ENCODE data around the gene PTAFR. TPM values are rescaled to one million over a fixed set of nuclear protein-coding genes. Genes with fewer than 3 reads are reported as not detected.

Gene PTAFR
- total and polyA plus RNA-seq, 8 donors = 0.45 to 3.5 (median 1.9) TPM; not detected in 1

GRCh38 chr1:28114844-28115243 lies 61.6 kb downstream of the PTAFR start:
- H3K36me3 ChIP-seq = no peaks in the 10 kb centered on the region
- H3K4me1 ChIP-seq = peaks cover 0 to 23% (median 0%) of the 10 kb centered on the region in 4 donors
- 62 to 79% (median 73%) methylated on average over 2 of the region's 2 CpGs for WGBS, 5 donors
- no peak for DNase-seq
- H3K4me3 ChIP-seq = no peak overlapping the region
- TF ChIP-seq CTCF (IDR thresholded peaks at IDR 0.05) (no peak), POLR2A (IDR thresholded peaks at IDR 0.05) (no peak), POLR2AphosphoS5 (IDR thresholded peaks at IDR 0.05) (no peak)
- intact Hi-C loops (cut with DNase I; ENCODE audit: low total_unique reads) = no loop called here
- no peaks in the 10 kb centered on the region for H3K27me3 ChIP-seq
- H3K9me3 ChIP-seq = no peaks in the 10 kb centered on the region
- H3K27ac ChIP-seq = peak overlapping the region in 2 of 5 donors; percentile 7 to 65

- Histone ChIP-seq H3K36me3 (no peaks in the 10 kb centered on the region), H3K9me3 (no peaks in the 10 kb centered on the region), H3K27ac (peak overlapping the region in 2 of 5 donors; percentile 30 to 65), H3K27me3 (no peaks in the 10 kb centered on the region), H3K4me1 (peaks cover 0 to 23% (median 0%) of the 10 kb centered on the region in 4 donors), H3K4me3 (no peak overlapping the region)
- TF ChIP-seq POLR2A (IDR thresholded peaks at IDR 0.05) = no peak
- 61 to 89% (median 81%) methylated on average over 3 of the region's 3 CpGs for WGBS, 5 donors
- no peak for DNase-seq
- intact Hi-C loops (cut with DNase I; ENCODE audit: low total_unique reads) = no loop called here
These were observed 63.3 kb downstream of the PTAFR start for GRCh38 chr1:28113242-28113572.

- no peaks in the 10 kb centered on the region for H3K36me3 ChIP-seq
- DNase-seq = peak in 1 of 2 donors; percentile 56
These were observed 63.9 kb downstream of the PTAFR start for GRCh38 chr1:28112388-28113241.

GRCh38 chr1:28111157-28111556 lies 65.3 kb downstream of the PTAFR start:
- H3K27me3 ChIP-seq = no peaks in the 10 kb centered on the region
- H3K9me3 ChIP-seq = no peaks in the 10 kb centered on the region
- 84 to 94% (median 91%) methylated on average over 2 of the region's 2 CpGs for WGBS, 5 donors
- no peak overlapping the region for H3K4me3 ChIP-seq
- DNase-seq = peak in 1 of 2 donors; percentile 32
- no peaks in the 10 kb centered on the region for H3K36me3 ChIP-seq
- TF ChIP-seq POLR2AphosphoS5 (IDR thresholded peaks at IDR 0.05) = no peak
- peak overlapping the region in 2 of 5 donors; percentile 40 to 43 for H3K27ac ChIP-seq
- H3K4me1 ChIP-seq = peaks cover 0 to 23% (median 0%) of the 10 kb centered on the region in 4 donors
- intact Hi-C loops (cut with DNase I; ENCODE audit: low total_unique reads) = no loop called here

More at GRCh38 chr1:28112388-28113241, 63.9 kb downstream of the PTAFR start:
- H3K27me3 ChIP-seq = no peaks in the 10 kb centered on the region
- no peak for TF ChIP-seq CTCF (IDR thresholded peaks at IDR 0.05)
- TF ChIP-seq POLR2AphosphoS5 (IDR thresholded peaks at IDR 0.05) = peak in 2 of 3 donors; percentile 19 to 20
- H3K9me3 ChIP-seq = no peaks in the 10 kb centered on the region
- WGBS, 5 donors = 68 to 80% (median 73%) methylated on average over 5 of the region's 5 CpGs
- H3K27ac ChIP-seq = peak overlapping the region in 2 of 5 donors; percentile 40 to 65
- intact Hi-C loops (cut with DNase I; ENCODE audit: low total_unique reads) = no loop called here
- H3K4me1 ChIP-seq = peaks cover 0 to 23% (median 0%) of the 10 kb centered on the region in 4 donors
- no peak overlapping the region for H3K4me3 ChIP-seq

GRCh38 chr1:28110555-28110954 lies 65.9 kb downstream of the PTAFR start:
- Histone ChIP-seq H3K27me3 (no peaks in the 10 kb centered on the region), H3K4me1 (peaks cover 0 to 23% (median 0%) of the 10 kb centered on the region in 4 donors), H3K27ac (peak overlapping the region in 2 of 5 donors; percentile 40 to 43), H3K36me3 (no peaks in the 10 kb centered on the region), H3K9me3 (no peaks in the 10 kb centered on the region), H3K4me3 (no peak overlapping the region)
- DNase-seq = no peak
- TF ChIP-seq EP300 (IDR thresholded peaks at IDR 0.05) (no peak), POLR2AphosphoS5 (IDR thresholded peaks at IDR 0.05) (no peak), POLR2A (IDR thresholded peaks at IDR 0.05) (no peak), CTCF (IDR thresholded peaks at IDR 0.05) (no peak)
- intact Hi-C loops (cut with DNase I; ENCODE audit: low total_unique reads) = no loop called here
- 69 to 90% (median 71%) methylated on average over 1 of the region's 1 CpG for WGBS, 5 donors
